Muscle of back (tissue), 13 donors: ENCODE data around the gene STK4. TPM values are rescaled to one million over a fixed set of nuclear protein-coding genes. Genes with fewer than 3 reads are reported as not detected.

Experiments
- DNase-seq, 3 donors: peaks; one replicate each; pipeline versions ENCODE4 v3.0.0 to v3.0.0-alpha.2; 2013
- long read RNA-seq, 9 donors: transcript quantifications; one replicate each; lab custom pipeline, GENCODE V29; 2026
- polyA plus RNA-seq, 10 donors: library from polyadenylated mRNA; unstranded; fragments of 120-200 nt; gene quantifications; one replicate each; pipeline ENCODE4 v1.2.1, GENCODE V29; 2013; ENCODE audit not compliant: insufficient read length in 10 of 10

Gene STK4
- 10 to 100 TPM in 7 of 10 donors, 1 to 10 TPM in 3; 7.6 to 13.4 (median 11.5) TPM for polyA plus RNA-seq
- long read RNA-seq, donor 1, result 0 reads
- long read RNA-seq, donor 2, result 0 reads
- long read RNA-seq, donor 3, result 0 reads
- long read RNA-seq, donor 4, full-length matches to known transcripts, result 2 of 2 reads
- long read RNA-seq, donor 4, partial matches to known transcripts, result 0 of 2 reads
- long read RNA-seq, donor 4, other reads (novel, unspliced or antisense), result 0 of 2 reads
- long read RNA-seq, donor 5, full-length matches to known transcripts, result 1 of 1 reads
- long read RNA-seq, donor 5, partial matches to known transcripts, result 0 of 1 reads
- long read RNA-seq, donor 5, other reads (novel, unspliced or antisense), result 0 of 1 reads
- long read RNA-seq, donor 6, full-length matches to known transcripts, result 1 of 1 reads
- long read RNA-seq, donor 6, partial matches to known transcripts, result 0 of 1 reads
- long read RNA-seq, donor 6, other reads (novel, unspliced or antisense), result 0 of 1 reads
- long read RNA-seq, donor 7, full-length matches to known transcripts, result 2 of 2 reads
- long read RNA-seq, donor 7, partial matches to known transcripts, result 0 of 2 reads
- long read RNA-seq, donor 7, other reads (novel, unspliced or antisense), result 0 of 2 reads
- long read RNA-seq, donor 8, result 0 reads
- long read RNA-seq, donor 9, result 0 reads

DNA sequence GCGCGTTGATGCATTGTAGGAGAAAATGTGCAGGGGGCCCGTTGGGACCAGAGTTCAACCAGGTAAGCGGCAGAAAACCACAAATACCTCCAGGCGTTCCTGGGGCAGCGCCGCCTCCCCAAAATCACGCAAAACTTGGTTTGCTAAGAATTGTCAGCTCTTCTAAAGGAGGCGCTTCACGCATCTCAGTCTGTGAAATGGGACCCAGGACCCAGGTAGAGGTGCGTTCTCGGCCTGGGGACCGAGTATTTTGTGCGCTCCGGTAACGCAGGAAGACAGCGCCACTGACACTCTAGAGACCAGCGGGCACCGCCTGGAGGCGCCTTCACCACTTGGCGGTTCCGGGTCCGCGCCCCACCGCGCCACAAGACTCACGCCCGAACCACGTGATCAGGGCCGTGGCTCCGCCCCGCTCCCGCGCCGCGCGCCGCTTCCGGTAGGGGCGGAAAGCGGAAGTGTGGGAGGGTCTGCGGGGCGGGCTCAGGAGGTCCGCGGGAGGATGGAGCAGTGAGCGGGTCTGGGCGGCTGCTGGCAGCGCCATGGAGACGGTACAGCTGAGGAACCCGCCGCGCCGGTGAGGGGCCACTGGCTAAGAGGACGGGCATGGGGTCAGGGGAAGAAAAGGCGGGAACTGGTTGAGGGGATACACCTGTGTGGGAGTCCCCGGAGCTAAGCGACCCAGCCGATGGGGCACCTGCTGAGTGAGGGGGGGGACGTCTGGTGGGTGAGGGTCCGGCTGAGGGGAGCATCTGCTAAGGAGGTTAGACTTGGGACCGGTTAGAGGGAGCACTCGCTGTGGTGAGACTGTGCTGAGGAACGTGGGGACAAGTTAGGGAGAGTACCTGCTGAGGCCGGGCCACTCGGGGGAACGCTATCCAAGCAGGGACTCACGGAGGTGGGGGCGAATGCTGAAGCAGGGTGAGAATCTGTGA lies at the start of gene STK4:
STK4 (plus strand) TSS at position 483 of the 932 bp plus-strand sequence; CDS start at position 540, 57 bp downstream.
- DNase-seq, result peak; percentile 91 to 97 (median 96)

DNA sequence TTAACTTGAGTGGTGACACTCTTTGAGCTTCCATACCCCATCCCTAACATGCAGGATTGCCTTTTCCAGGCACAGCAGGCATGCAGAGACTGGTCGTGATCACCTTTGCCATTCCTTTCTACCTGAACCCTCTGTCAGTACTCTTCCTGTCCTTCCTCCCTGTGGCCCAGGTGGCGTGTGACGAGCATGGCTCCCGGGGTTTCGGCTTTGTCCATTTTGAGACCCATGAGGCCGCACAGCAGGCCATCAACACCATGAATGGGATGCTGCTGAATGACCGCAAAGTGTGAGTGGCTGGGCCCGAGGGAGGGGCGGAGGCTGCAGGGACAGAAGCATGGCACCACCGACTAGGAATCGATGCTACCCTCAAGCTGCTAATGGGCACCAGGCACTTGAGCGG lies 49.7 kb upstream of the STK4 start:
- DNase-seq, result no peak

DNA sequence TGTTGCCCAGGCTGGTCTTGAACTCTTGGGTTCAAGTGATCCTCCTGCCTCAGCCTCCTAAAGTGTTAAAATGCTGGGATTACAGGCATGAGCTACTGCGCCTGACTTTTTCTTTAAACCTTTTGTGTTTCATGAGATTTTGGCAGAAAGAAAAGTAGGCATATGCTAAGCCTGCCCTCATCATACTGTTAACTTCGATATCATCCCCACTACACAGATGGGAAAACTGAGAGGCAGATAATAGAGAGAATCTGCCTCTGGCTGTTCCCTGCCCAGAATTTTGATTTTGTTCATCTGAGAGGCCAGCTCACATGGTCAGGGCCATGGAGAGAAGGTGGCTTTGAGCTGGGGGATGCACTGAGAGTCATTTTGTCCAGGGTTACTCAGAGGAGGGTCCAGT lies 48.9 kb upstream of the STK4 start:
- no peak for DNase-seq

DNA sequence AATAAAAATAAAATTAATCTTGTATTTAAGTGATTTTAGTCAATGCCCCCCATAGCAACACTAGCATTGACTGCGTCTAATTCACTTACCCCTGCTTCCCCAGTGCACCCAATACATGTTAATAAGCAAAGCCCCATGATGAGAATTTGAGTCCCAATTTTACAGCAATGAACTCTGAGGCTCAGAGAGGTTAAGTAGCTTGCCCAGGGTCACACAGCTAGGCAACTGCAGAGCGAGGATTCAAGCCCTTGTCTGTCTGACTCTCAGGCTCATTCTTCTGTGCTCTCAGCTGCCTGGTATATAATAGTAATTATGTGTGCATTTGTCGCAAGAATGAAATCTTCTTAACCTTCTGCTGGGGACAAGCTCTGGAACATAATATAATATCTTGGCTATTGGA lies 48.0 kb upstream of the STK4 start:
- no peak for DNase-seq

DNA sequence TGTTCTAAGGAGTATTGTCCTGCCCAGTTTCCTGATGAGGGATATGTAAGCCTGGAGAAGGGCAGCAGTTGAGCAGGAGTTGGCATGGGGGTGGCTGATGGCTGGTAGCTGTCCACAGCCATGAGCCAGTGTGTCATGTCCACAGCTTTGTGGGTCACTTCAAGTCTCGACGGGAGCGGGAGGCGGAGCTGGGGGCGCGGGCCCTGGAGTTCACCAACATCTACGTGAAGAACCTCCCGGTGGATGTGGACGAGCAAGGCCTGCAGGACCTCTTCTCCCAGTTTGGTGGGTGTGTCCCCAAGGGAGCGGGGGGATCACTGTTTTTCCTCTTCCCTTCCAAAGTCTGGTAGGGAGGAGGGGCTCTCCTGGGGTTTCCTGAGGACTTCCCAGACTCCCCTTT lies 47.6 kb upstream of the STK4 start:
- DNase-seq, result no peak

DNA sequence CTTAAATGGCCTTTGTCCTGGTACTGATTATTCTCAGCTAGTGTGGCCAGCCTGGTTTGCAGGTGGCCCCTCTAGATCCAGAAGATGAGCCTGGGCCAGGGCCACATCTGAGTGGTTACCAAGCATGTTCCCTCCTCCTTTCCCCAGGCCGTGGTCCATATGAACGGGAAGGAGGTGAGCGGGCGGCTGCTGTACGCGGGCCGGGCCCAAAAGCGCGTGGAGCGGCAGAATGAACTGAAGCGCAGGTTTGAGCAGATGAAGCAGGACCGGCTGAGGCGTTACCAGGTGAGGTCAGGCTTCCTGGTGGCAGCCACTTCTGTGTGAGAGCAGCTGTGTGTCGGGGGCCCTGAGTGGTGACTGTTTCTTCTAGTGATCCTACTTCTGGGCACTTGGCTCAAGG lies 44.9 kb upstream of the STK4 start:
- DNase-seq, result no peak

DNA sequence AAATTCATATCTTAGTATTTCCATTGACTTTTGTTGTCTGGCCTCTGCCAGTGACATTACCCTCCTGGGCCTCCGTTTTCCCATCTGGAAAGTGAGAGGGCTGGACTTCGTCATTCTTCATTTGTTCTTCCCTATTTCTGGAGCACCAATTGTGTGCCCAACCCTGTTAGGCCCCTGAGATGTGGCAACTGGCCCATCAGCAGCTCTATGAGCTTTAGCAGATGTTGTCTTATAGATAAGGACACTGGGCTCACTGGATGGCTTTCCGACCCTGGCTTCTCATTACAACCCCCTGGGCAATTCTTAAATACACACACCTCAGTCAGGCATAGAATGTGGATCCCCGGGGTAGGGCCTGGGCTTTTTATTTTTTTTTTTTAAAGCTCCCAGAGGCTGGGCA lies 41.8 kb upstream of the STK4 start:
- no peak for DNase-seq

DNA sequence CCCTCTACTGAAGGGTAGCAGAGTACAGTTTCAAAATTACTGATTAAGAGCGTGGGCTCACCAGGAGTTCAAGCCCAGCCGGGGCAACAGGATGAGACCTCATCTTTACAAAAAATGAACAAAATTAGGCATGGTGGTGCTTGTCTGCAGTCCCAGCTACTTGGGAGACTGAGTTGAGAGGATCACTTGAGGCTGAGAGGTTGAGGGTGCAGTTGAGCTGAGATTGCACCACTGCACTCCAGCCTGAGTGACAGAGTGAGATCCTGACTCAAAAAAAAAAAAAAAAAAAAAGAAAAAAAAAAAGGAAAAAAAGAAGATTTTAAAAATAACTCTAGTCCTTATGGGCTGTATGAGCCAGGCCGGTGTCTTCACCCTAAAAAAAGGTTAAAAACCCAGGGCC lies 37.7 kb upstream of the STK4 start:
- no peak for DNase-seq

DNA sequence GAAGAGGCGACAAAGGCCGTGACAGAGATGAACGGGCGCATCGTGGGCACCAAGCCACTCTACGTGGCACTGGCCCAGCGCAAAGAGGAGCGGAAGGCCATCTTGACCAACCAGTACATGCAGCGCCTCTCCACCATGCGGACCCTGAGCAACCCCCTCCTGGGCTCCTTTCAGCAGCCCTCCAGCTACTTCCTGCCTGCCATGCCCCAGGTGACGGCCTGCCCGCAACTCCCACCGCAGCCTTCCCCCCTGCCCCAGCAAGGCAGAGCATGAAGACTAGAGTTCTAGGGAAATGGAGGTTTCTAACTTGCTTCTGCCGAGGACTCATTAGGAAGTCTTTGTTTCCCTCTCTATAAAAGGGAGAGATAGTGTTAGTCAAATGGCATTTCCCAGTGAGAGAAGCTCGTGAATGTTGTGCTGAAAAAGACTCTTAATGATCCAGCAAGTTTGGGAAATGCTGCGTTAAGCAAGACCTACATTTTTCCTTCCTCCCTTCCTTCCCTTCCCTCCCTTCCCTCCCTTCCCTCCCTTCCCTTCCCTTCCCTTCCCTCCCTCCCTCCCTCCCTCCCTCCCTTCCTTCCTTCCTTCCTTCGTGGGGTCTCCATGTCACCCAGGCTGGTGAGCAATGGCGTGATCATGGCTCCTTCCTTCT lies 35.7 kb upstream of the STK4 start:
- DNase-seq, result no peak

DNA sequence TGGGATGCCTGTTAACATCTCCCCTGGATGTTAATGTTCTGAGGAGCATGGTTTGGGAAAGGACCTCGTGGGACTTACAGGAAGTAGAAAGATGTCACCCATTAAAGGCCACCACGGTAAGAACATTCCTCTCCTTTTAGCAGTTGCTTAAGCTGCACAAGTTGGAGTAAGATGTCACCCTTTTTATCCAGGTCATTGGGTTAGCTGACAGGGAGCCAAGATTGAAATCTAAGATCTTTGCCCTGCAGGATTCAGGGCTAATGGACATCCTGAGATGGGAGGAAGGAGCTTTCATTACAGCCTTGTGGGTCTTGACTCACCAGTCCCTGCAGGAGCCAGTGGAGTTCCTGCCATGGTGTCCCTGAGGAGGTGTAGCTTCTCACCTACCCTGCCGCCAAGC lies 34.4 kb upstream of the STK4 start:
- no peak for DNase-seq

DNA sequence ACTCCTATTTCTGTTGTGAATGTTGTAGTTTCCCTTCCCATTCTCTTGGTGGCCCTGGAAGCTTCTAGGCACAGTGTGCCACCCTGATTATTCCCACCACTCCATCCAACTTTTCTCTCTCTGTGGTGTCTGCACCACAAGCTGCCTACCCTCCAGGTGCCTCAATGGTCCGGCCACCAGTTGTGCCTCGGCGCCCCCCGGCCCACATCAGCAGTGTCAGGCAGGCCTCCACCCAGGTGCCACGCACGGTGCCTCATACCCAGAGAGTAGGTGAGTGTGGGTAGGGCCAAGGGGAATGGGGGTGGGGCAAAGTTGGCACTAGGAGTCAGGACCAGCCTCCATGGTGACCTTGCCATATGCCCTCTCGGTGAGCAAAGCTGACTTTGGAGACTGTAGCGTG lies 33.4 kb upstream of the STK4 start:
- no peak for DNase-seq

DNA sequence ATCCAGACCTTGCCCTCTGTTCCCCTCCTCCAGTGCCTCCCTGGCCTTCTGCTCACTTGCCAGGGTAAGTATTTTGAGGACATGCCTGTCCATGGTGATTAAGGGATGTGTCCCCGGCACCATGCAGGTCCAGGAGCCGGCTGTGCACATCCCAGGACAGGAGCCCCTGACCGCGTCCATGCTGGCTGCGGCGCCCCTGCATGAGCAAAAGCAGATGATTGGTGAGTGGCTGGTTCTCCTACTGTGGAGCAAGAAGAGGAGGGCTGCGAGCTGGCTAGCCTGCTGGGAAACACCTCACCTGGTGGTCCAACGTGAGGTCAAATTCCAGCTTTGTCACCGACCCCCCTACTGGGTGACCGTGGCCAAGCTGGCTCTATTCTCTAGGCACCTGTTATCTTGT lies 29.8 kb upstream of the STK4 start:
- no peak for DNase-seq

DNA sequence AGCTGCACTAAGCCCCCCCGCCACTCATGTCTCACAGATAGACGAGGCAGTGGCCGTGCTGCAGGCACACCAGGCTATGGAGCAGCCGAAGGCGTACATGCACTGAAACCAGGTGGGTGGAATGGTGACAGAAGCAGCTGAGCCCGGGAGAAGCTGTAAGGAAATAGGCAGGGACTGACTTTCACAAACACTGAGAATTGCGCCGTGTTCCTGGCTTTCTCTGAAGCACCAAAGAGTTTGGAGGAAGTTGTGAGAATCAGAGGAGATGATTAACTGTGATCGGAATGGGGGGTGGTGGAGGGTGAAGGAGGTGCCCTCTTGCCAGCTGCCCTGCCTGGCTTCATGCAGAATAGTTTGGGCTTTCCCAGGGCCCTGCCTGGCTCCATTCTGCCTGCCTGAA lies 27.7 kb upstream of the STK4 start:
- no peak for DNase-seq

DNA sequence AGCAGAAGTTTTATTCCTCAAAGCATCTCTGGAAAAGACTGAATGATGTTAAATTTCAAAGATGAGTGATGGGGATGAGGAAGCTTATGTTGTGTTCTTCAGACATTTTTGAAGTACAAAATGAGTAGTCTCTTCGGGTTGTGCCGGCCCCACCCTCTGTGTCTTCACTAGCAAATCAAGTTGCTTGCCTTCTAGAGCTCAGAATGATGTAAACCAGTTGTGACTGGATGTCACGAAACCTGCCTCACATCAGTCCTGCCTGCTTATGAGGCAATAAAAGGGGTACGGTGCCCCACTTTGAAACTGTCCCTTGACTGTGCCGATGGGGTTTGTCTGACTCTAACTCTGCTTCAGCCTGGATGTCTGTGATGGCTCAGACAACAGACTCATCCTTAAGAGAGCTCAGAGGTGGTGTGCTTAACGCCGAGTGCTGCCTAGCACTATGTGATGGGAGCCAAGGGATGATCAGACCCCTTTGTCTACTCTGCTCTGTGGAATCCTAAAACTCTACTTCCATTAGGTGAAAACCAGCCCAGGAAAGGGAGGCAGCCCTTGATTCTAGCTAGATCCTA lies 25.1 kb upstream of the STK4 start:
- no peak for DNase-seq

DNA sequence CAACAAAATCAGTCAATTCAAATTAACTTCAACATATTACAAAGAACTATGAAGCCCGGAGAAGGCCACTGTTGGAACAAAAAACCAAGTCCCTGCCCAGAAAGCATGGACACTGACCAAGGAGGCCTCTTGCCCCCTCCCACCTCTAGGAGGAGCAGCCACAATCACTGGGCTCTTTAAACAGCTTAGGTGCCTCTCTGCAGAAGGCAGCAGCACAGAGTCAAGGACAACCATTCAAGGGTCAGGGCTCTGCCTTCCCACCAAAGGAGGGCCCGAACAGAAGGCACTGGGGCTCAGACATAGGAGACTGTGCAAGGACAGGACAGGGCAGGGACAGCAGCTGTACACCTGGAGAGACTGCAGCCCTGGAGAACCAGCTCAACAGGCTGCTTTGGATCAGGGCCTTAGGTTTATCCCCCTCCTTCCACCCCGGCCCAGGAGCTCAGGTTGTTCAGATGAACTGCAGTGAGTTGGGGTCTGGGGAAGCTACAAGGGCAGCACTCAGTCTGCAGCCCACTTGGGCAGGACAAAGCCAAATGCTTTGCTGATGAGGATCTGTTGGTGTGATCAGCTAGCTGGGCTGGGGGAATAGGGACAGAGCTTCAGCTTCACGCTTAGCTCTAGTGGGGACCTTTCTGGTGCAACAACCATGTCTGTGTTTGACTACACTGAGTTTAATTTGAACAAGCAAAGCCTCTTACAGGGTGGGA lies 23.9 kb upstream of the STK4 start:
- no peak for DNase-seq

DNA sequence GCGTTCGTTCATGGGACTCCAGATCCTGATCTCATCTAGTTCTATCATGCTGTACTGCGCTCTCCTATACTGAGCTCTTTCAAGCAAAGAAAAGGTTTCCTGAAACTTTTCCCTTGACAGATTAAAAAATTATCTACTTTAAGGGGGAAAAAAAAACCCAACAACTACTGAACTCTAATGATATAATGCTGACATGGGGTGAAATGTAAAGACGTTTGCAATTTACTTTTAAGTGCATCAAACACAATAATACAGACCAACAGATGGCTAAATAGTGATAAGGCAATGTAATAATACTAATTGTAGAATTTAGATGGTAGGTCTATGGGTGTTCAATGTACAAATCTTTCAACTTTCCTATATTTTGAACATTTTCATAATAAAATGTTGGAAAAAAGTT lies 22.5 kb upstream of the STK4 start:
- no peak for DNase-seq

DNA sequence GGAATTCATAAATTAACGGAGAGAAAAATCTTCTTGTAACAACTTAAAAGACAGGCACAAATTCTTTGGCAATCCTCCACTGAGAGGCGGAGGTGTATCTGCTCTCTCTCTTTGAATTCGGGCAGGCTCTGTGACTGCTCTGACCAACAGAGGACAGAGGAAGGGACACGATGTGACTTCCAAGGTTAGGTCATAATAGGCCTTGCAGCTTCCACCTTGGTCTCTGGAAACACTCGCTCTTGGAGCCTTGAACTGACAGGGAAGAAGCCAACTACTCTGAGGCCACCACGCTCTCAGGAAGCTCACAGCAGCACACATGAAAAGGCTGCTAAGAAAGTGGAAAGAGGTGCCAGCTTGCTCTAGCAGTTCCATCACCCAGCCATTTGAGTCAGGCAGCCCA lies 21.1 kb upstream of the STK4 start:
- no peak for DNase-seq

DNA sequence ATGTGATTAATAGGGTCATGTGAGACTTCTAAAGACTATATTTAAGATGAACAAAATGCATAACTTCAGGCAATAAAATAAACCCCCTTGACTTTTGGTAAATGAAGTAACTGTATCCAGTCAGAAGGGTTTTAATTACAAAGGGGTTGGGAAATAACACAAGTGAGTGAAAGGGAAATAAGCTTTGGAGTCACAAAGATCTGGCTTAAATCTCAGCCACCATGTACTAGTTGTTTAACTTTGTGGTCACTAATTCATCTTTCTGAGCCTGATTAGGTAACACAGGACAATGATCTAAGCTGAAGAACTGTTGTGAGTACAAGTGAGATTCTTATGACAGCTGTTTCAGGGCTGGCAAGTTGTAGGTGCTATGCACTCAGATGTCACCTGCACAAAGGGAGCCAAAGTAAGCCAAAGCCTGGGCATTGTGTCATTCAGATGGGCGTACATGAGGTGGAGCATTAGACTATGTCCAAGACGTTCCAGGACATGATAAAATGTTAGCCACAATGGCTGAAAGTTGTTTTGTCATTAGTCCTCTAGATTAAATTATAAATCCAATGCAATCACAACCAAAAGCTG lies 19.9 kb upstream of the STK4 start:
- no peak for DNase-seq

DNA sequence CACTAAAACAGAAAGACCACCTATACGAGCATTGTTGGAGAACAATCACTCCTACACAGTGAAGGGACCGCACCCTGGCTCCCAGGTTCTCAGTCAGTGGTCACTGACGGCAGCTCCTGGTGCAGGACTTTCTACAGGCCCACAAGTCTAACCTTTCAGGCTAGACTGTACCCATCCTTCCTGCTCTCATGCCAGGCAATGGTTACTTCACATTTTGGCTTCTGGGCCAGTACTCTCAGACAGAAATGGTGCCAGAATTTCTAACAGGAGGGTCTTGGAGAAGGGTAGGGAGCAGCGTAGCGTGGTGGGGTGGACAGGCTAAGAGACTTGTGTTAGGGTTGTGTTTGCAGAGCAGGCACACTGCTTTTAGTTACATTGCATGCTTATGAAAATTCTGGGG lies 18.2 kb upstream of the STK4 start:
- DNase-seq, result no peak

DNA sequence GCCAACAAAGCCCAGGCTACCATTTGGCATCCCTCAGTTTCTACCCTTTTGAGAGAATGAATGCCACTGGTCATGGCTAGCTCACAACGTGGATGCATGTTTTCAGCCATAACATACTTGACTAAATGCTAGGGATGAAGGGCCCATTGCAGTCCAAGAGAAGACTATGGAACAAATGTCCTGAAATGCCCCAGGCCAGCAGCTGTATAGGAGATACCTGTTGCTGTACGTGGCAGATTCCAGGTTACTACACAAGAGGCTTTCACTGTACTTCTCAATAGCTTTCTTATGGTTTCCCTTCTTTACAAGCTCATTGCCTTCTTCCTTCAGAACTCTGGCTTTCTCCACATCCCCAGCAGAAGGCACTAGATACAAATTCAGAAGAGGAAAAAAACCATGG lies 17.8 kb upstream of the STK4 start:
- DNase-seq, result no peak

DNA sequence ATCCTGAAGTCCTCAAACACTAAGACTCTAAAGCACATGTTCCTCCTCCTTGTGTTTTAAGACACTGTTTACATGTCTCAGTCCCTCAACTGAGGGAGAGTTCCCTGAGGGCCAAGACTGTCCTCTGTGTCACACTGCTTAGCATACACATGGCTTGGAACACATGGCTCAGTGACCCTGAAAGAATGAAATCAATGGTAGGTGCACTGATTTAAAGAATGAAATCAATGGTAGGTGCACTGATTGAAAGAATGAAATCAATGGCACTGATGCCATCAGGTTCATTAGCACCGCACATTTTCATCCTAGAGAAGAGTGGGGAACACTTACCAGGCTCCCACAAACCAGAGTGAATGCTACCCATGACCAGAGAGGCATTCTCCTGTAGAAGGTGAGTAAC lies 15.9 kb upstream of the STK4 start:
- no peak for DNase-seq
